Posterior cingulate gyrus (tissue), 11 donors: ENCODE data around the gene GRP.

ENCODE experiments used
- DNase-seq, 10 donors: peaks; one replicate each; pipeline versions ENCODE4 v3.0.0 to v3.0.0-alpha.2; 2020 to 2021; ENCODE audit warnings: mixed read lengths in 3 of 10
- intact Hi-C: fragments of 100-400 bp; cut with DNase I; formaldehyde crosslinking; loops from one replicate; pipeline ENCODE4 v1.15.1; 2023

Gene GRP

GRCh38 chr18:59266459-59266858 is 46.5 kb downstream of the GRP start:
- no peak for DNase-seq
- intact Hi-C loops = no loop called here

- intact Hi-C loops = no loop called here
Observed at GRCh38 chr18:59266886-59267502, 47.0 kb downstream of the GRP start.

GRCh38 chr18:59267503-59268126 is 47.7 kb downstream of the GRP start:
- peak in 2 of 10 donors; percentile 62 to 77 for DNase-seq
- intact Hi-C loops = no loop called here

More at GRCh38 chr18:59266886-59267502, 47.0 kb downstream of the GRP start:
- no peak for DNase-seq

GRCh38 chr18:59268127-59268720 is 48.3 kb downstream of the GRP start:
- intact Hi-C loops = no loop called here
- DNase-seq = peak in 1 of 10 donors; percentile 49

GRCh38 chr18:59268721-59269562 is 49.0 kb downstream of the GRP start:
- intact Hi-C loops = no loop called here
- DNase-seq = peak in 3 of 10 donors; percentile 59 to 83 (median 80)

- intact Hi-C loops = no loop called here
Observed at GRCh38 chr18:59269563-59270119, 49.7 kb downstream of the GRP start.

GRCh38 chr18:59270689-59271257 is 50.8 kb downstream of the GRP start:
- DNase-seq = no peak
- intact Hi-C loops = no loop called here

More at GRCh38 chr18:59269563-59270119, 49.7 kb downstream of the GRP start:
- no peak for DNase-seq

GRCh38 chr18:59271606-59272220 is 51.8 kb downstream of the GRP start:
- intact Hi-C loops = no loop called here
- DNase-seq = no peak

GRCh38 chr18:59272221-59272888 is 52.4 kb downstream of the GRP start:
- DNase-seq = peak in 1 of 10 donors; percentile 78
- intact Hi-C loops = no loop called here

- intact Hi-C loops = no loop called here
- DNase-seq = peak in 2 of 10 donors; percentile 75 to 76
Observed at GRCh38 chr18:59272891-59273758, 53.2 kb downstream of the GRP start, which contains the start of gene RAX. Gene RAX (minus strand): TSS chr18:59273454. CDS start chr18:59273206, 248 bp downstream.

- peak in 1 of 10 donors; percentile 78 for DNase-seq
- intact Hi-C loops = no loop called here
Observed at GRCh38 chr18:59273759-59274532, 54.0 kb downstream of the GRP start.

- intact Hi-C loops = no loop called here
Observed at GRCh38 chr18:59274533-59274928, 54.6 kb downstream of the GRP start.

GRCh38 chr18:59275406-59275949 is 55.5 kb downstream of the GRP start:
- no peak for DNase-seq
- intact Hi-C loops = no loop called here

More at GRCh38 chr18:59274533-59274928, 54.6 kb downstream of the GRP start:
- DNase-seq = no peak

- no peak for DNase-seq
Observed at GRCh38 chr18:59276047-59276446, 56.1 kb downstream of the GRP start.

GRCh38 chr18:59278793-59279192 is 58.8 kb downstream of the GRP start:
- intact Hi-C loops = no loop called here
- no peak for DNase-seq

More at GRCh38 chr18:59276047-59276446, 56.1 kb downstream of the GRP start:
- intact Hi-C loops = no loop called here

- no peak for DNase-seq
- intact Hi-C loops = no loop called here
Observed at GRCh38 chr18:59279193-59279592, 59.2 kb downstream of the GRP start.

GRCh38 chr18:59279722-59280121 is 59.8 kb downstream of the GRP start:
- DNase-seq = no peak
- intact Hi-C loops = no loop called here
